K562 (cell line): ENCODE data around the gene FCRL2. TPM values are rescaled to one million over a fixed set of nuclear protein-coding genes. Genes with fewer than 3 reads are reported as not detected.

Source experiments
- ATAC-seq: fragments of 200-7000 bp; cut with Tn5 transposase; 3 replicates; pipeline ENCODE4 v1.9.1; 2020; ENCODE audit warnings: moderate library complexity
- BruUV-seq: library from RNA; stranded (reverse); fragments of 400-500 nt; replicated peaks from 2 replicates; lab custom pipeline; 2021; lab: Mats Ljungman, UMichigan
- CTCF ChIA-PET: fragments of 300-600 bp; formaldehyde crosslinking; extraction: SDS; loops from one replicate; lab custom pipeline; 2021; ENCODE audit warnings: low intra/inter-chr PET ratio; lab: Yijun Ruan, JAX
- POLR2A ChIA-PET: fragments of 300-600, 350-650 bp; sonication (Branson Sonifier 250); formaldehyde crosslinking; extraction: SDS; loops from one replicate; lab custom pipeline; 2021; ENCODE audit warnings: antibody characterized with exemption, inconsistent platforms; lab: Yijun Ruan, JAX
- DNase-seq, 4 experiments: peaks; one replicate each; pipeline versions ENCODE4 v3.0.0 to v3.0.0-alpha.2; 2011 to 2018; ENCODE audit warnings: low spot score in 3 of 4, mixed read lengths in 3 of 4; ENCODE audit errors: extremely low read depth in 1 of 4
- FAIRE-seq: peaks from 2 replicates; lab custom pipeline; 2011; peaks lifted over from hg19 to GRCh38; lab: Jason Lieb, UNC
- H2AFZ ChIP-seq: 2 replicates; pipeline ENCODE4 v1.6.0; 2011; ENCODE audit warnings: low read depth, low read length, control low read depth, inconsistent platforms
- H3K27ac ChIP-seq: fragments of 200-600 bp; 3 replicates; pipeline ENCODE4 v1.8.0; 2011; ENCODE audit warnings: low read depth, mild to moderate bottlenecking, control low read depth, inconsistent platforms, low read length, moderate library complexity, mixed read lengths; ENCODE audit errors: extremely low read depth
- H3K27me3 ChIP-seq, 2 experiments: fragments of 300-600 bp in 1 of 2; 2 replicates in 1 of 2; 3 replicates in 1 of 2; pipeline versions ENCODE4 v1.6.0 to v1.8.0; 2011; ENCODE audit warnings: inconsistent platforms in 2 of 2, low read length in 2 of 2, mild to moderate bottlenecking in 1 of 2, mixed read lengths in 1 of 2, moderate library complexity in 1 of 2; ENCODE audit not compliant: control insufficient read depth in 2 of 2, insufficient read depth in 2 of 2
- H3K36me3 ChIP-seq: fragments of 300-600 bp; 3 replicates; pipeline ENCODE4 v1.8.0; 2011; ENCODE audit warnings: mild to moderate bottlenecking, low read length, inconsistent platforms; ENCODE audit not compliant: control insufficient read depth, insufficient read depth
- H3K4me1 ChIP-seq, 2 experiments: fragments of 200-600 bp in 1 of 2; replicated peaks in 1 of 2; 2 replicates in 1 of 2; 3 replicates in 1 of 2; pipeline versions ENCODE4 v1.5.1 to v1.8.0; 2011; ENCODE audit warnings: inconsistent platforms in 2 of 2, low read length in 2 of 2, mild to moderate bottlenecking in 1 of 2, mixed read lengths in 1 of 2, moderate library complexity in 1 of 2; ENCODE audit not compliant: control insufficient read depth in 2 of 2, insufficient read depth in 2 of 2
- H3K4me2 ChIP-seq: 2 replicates; pipeline ENCODE4 v1.6.1; 2011; ENCODE audit warnings: low read length, control low read depth, inconsistent platforms, mixed read lengths; ENCODE audit not compliant: insufficient read depth
- H3K4me3 ChIP-seq: fragments of 200-600 bp; sonication (generic), shearing (Covaris generic); 2 replicates; pipeline ENCODE4 v1.5.1; 2016; ENCODE audit warnings: control low read depth, inconsistent platforms
- H3K79me2 ChIP-seq: fragments of 200-600 bp; 3 replicates; pipeline ENCODE4 v1.8.0; 2011; ENCODE audit warnings: low read length, inconsistent platforms; ENCODE audit not compliant: control insufficient read depth, insufficient read depth
- H3K9ac ChIP-seq, 2 experiments: 2 replicates each; pipeline versions ENCODE4 v1.6.0 to v1.6.1; 2011; ENCODE audit warnings: low read depth in 2 of 2, low read length in 2 of 2, control low read depth in 1 of 2, inconsistent platforms in 1 of 2, mild to moderate bottlenecking in 1 of 2, mixed read lengths in 1 of 2; ENCODE audit not compliant: insufficient read depth in 1 of 2
- H3K9me1 ChIP-seq: one replicate; pipeline ENCODE4 v1.6.0; 2011; ENCODE audit warnings: inconsistent platforms, mild to moderate bottlenecking, low read length, moderate library complexity; ENCODE audit not compliant: control insufficient read depth, insufficient read depth
- H3K9me3 ChIP-seq: replicated peaks from 2 replicates; pipeline ENCODE4 v1.5.1; 2011; ENCODE audit warnings: low read depth, low read length, inconsistent platforms; ENCODE audit not compliant: control insufficient read depth, insufficient read depth
- H4K20me1 ChIP-seq: replicated peaks from 2 replicates; pipeline ENCODE4 v1.6.1; 2011; ENCODE audit warnings: low read length, inconsistent platforms, mixed read lengths; ENCODE audit not compliant: control insufficient read depth, insufficient read depth
- ELF4 ChIP-seq: fragments of 450-650 bp; formaldehyde crosslinking; IDR thresholded peaks from 2 replicates; pipeline ENCODE4 v1.4.0; 2022; ENCODE audit warnings: missing genetic modification characterization
- ETV5 ChIP-seq: sonication (generic); formaldehyde crosslinking; IDR thresholded peaks from 2 replicates; pipeline ENCODE4 v1.4.0; 2020; ENCODE audit warnings: low read depth, mild to moderate bottlenecking, missing genetic modification reagents
- FOS ChIP-seq: IDR thresholded peaks from 3 replicates; pipeline ENCODE4 v1.6.1; 2011; ENCODE audit not compliant: insufficient read length; ENCODE audit errors: extremely low read depth
- MED1 ChIP-seq: sonication (generic); formaldehyde crosslinking; IDR thresholded peaks from 2 replicates; pipeline ENCODE4 v1.8.1; 2023; ENCODE audit warnings: missing genetic modification reagents, borderline replicate concordance
- NR3C1 ChIP-seq: sonication (generic); formaldehyde crosslinking; IDR thresholded peaks from 2 replicates; pipeline ENCODE4 v1.8.1; 2022; ENCODE audit warnings: missing genetic modification reagents
- POLR2AphosphoS5 ChIP-seq: IDR thresholded peaks from 2 replicates; pipeline ENCODE4 v1.6.1; 2011; ENCODE audit warnings: mild to moderate bottlenecking, low read depth, low read length, moderate library complexity; ENCODE audit not compliant: control insufficient read depth, insufficient read depth
- RB1 ChIP-seq: fragments of 450-650 bp; IDR thresholded peaks from 2 replicates; pipeline ENCODE4 v1.6.1; 2017; ENCODE audit warnings: low read depth, mild to moderate bottlenecking
- RFX1 ChIP-seq: fragments of 450-650 bp; IDR thresholded peaks from 2 replicates; pipeline ENCODE4 v1.6.1; 2016; ENCODE audit warnings: mild to moderate bottlenecking, moderate library complexity
- SIX5 ChIP-seq, 2 experiments: IDR thresholded peaks; 2 replicates each; pipeline ENCODE4 v1.6.1; 2011; ENCODE audit warnings: low read length in 2 of 2, borderline replicate concordance in 1 of 2, low read depth in 1 of 2, mild to moderate bottlenecking in 1 of 2, moderate library complexity in 1 of 2; ENCODE audit not compliant: insufficient read depth in 1 of 2
- SMAD1 ChIP-seq: fragments of 150-350 bp; IDR thresholded peaks from 2 replicates; pipeline ENCODE4 v1.6.1; 2014; ENCODE audit warnings: low read length, low read depth; ENCODE audit not compliant: partially characterized antibody
- TARDBP ChIP-seq: fragments of 450-650 bp; IDR thresholded peaks from 2 replicates; pipeline ENCODE4 v1.6.1; 2016
- TCF15 ChIP-seq: fragments of 250-450 bp; sonication (Bioruptor Pico); IDR thresholded peaks from 2 replicates; pipeline ENCODE4 v1.8.0; 2022; ENCODE audit warnings: moderate library complexity, mild to moderate bottlenecking, inconsistent platforms
- TOE1 ChIP-seq, 2 experiments: fragments of 450-650 bp in 1 of 2; sonication (generic) in 1 of 2; formaldehyde crosslinking in 1 of 2; IDR thresholded peaks; 2 replicates each; pipeline versions ENCODE4 v1.7.1 to v1.8.0; 2016 to 2022; ENCODE audit warnings: borderline replicate concordance in 2 of 2, mild to moderate bottlenecking in 2 of 2, antibody characterized with exemption in 1 of 2, inconsistent platforms in 1 of 2, low read depth in 1 of 2, missing genetic modification reagents in 1 of 2, moderate library complexity in 1 of 2
- ZBTB8A ChIP-seq: fragments of 450-650 bp; IDR thresholded peaks from 2 replicates; pipeline ENCODE4 v1.6.1; 2018; ENCODE audit warnings: mild to moderate bottlenecking, moderate library complexity; ENCODE audit not compliant: partially characterized antibody
- ZFP30 ChIP-seq: fragments of 250-450 bp; sonication (Bioruptor Pico); IDR thresholded peaks from 2 replicates; pipeline ENCODE4 v1.8.0; 2022; ENCODE audit warnings: moderate library complexity, mild to moderate bottlenecking, inconsistent platforms, borderline replicate concordance
- ZNF224 ChIP-seq: sonication (generic); formaldehyde crosslinking; IDR thresholded peaks from 2 replicates; pipeline ENCODE4 v1.8.0; 2022; ENCODE audit warnings: mild to moderate bottlenecking, missing genetic modification reagents
- ZNF253 ChIP-seq: fragments of 250-450 bp; sonication (Bioruptor Pico); conservative IDR thresholded peaks from 2 replicates; pipeline ENCODE4 v1.6.1; 2021; ENCODE audit warnings: mild to moderate bottlenecking
- ZNF354B ChIP-seq: fragments of 250-450 bp; sonication (Bioruptor Pico); IDR thresholded peaks from 2 replicates; pipeline ENCODE4 v1.4.0; 2020
- ZNF512 ChIP-seq: IDR thresholded peaks from 2 replicates; pipeline ENCODE4 v1.6.1; 2016; ENCODE audit warnings: missing genetic modification characterization, missing compliant biosample characterization
- WGBS: fragments of 100-300 bp; shearing (Covaris generic); methylation state at CpG from one replicate; pipeline ENCODE4 v1.1.6; 2016; ENCODE audit warnings: low coverage, mixed read lengths; ENCODE audit not compliant: insufficient coverage; ENCODE audit errors: missing lambda C conversion rate; 5-methylcytosine and 5-hydroxymethylcytosine counted together
- in situ Hi-C: fragments of 300-500 bp; cut with MboI; formaldehyde crosslinking; loops from 4 replicates; pipeline ENCODE4 v1.15.0; 2018; ENCODE audit warnings: inconsistent platforms, mixed read lengths
- intact Hi-C: fragments of 100-400 bp; cut with micrococcal nuclease; formaldehyde crosslinking; loops from 2 replicates; pipeline ENCODE4 v1.14.2; 2022
- polyA plus RNA-seq, 8 experiments: library from polyadenylated mRNA; depleted of rRNA in 4 of 8; stranded (reverse) in 5 of 8; unstranded in 3 of 8; fragments of >200 nt; fragmentation: Nextera tagmentation in 2 of 8; fragmentation: Illumina TruSeq in 1 of 8; extraction: Ambion mirVana in 2 of 8; extraction: Trizol in 1 of 8; gene quantifications; 2 replicates each; pipeline versions ENCODE4 v1.2.1 to v1.2.3, GENCODE V29; 2011 to 2014; ENCODE audit warnings: inconsistent platforms in 1 of 8, missing spikeins in 1 of 8
- total RNA-seq, 7 experiments: library from RNA; depleted of rRNA in 6 of 7; stranded (reverse); fragments of >200 nt in 6 of 7; fragmentation: Illumina TruSeq in 2 of 7; extraction: Trizol in 2 of 7; gene quantifications; 2 replicates each; pipeline versions ENCODE4 v1.2.1 to v1.2.3, GENCODE V29; 2011 to 2021; ENCODE audit warnings: low replicate concordance in 1 of 7

Gene FCRL2
- total and polyA plus RNA-seq, 9 of the 15 experiments (the other 6 are each of a cell fraction or from before 2014, with no cell fraction given), result not detected

- CTCF ChIA-PET, result no interaction called here
- Histone ChIP-seq H3K9me3 (no peaks in the 10 kb centered on the region), H3K4me3 (no peak overlapping the region)
These were observed 26.9 kb upstream of the FCRL2 start for GRCh38 chr1:157803851-157804250.

More at GRCh38 chr1:157803851-157804250, 26.9 kb upstream of the FCRL2 start:
- no peaks in the 10 kb centered on the region for H4K20me1 ChIP-seq
- POLR2A ChIA-PET, result interaction anchor here (0.6 kb wide), 1 partner anchor 617 kb away, joined by 3 read pairs; no protein-coding TSS in a partner anchor
- no peaks in the 10 kb centered on the region for H3K9me1 ChIP-seq
- DNase-seq, result no peak
- H3K27ac ChIP-seq, result no peak overlapping the region
- in situ Hi-C loops, result no loop called here
- no peak for TF ChIP-seq TARDBP
- TF ChIP-seq ZBTB8A, result no peak
- no peak for TF ChIP-seq MED1
- TF ChIP-seq RB1, result no peak
- TF ChIP-seq ZNF512 (tag), result no peak
- no peak for TF ChIP-seq ZNF354B (CRISPR knock-in tag)
- TF ChIP-seq ZNF253, result no peak
- TF ChIP-seq NR3C1 (CRISPR knock-in tag), result no peak
- no peak for TF ChIP-seq RFX1
- TF ChIP-seq SMAD1, result no peak
- TF ChIP-seq FOS, result no peak
- no peak for TF ChIP-seq SIX5 (IDR thresholded peaks at IDR 0.05; ENCODE audit: borderline replicate concordance in 1 of 2, insufficient read depth in 1 of 2, low read depth in 1 of 2, low read length in 2 of 2)
- no peak for TF ChIP-seq TOE1 (IDR thresholded peaks at IDR 0.05; ENCODE audit: borderline replicate concordance)
- TF ChIP-seq TOE1 (CRISPR knock-in tag; IDR thresholded peaks at IDR 0.05; ENCODE audit: borderline replicate concordance, low read depth), result no peak
- TF ChIP-seq ELF4, result no peak
- no peak for TF ChIP-seq ZNF224
- no peak for TF ChIP-seq POLR2AphosphoS5
- TF ChIP-seq ETV5 (CRISPR knock-in tag), result no peak
- TF ChIP-seq ZFP30 (CRISPR knock-in tag), result no peak
- no peak for TF ChIP-seq TCF15 (CRISPR knock-in tag)
- TF ChIP-seq, all 486 proteins: peak for 0
- BruUV-seq, result no TSS peak
- H3K79me2 ChIP-seq, result no peaks in the 10 kb centered on the region
- no peak overlapping the region for H3K9ac ChIP-seq
- no peaks in the 10 kb centered on the region for H3K36me3 ChIP-seq
- intact Hi-C loops, result no loop called here
- no peaks in the 10 kb centered on the region for H3K27me3 ChIP-seq
- FAIRE-seq (no peak), ATAC-seq (no peak)
- no peaks in the 10 kb centered on the region for H3K4me1 ChIP-seq
- 0% methylated on average over 7 of the region's 7 CpGs for WGBS
- no peak overlapping the region for H2AFZ ChIP-seq
- H3K4me2 ChIP-seq, result no peak overlapping the region
